Cardiac fibroblast (primary cell): Measurements from ENCODE around the gene OR51M1.

Experiments
- DNase-seq, 2 donors: peaks; one replicate each; pipeline versions ENCODE4 v3.0.0 to v3.0.0-alpha.2; 2010; ENCODE audit warnings: low read depth in 2 of 2
- H3K4me3 ChIP-seq, 2 donors: replicated peaks in 1 of 2; 1 replicate in 1 of 2; 2 replicates in 1 of 2; pipeline ENCODE4 v1.5.1; 2011; ENCODE audit warnings: low read depth in 2 of 2, low read length in 2 of 2, mild to moderate bottlenecking in 2 of 2, moderate library complexity in 1 of 2
- CTCF ChIP-seq: IDR thresholded peaks from one replicate; pipeline ENCODE4 v1.5.1; 2011; ENCODE audit warnings: low read depth, mild to moderate bottlenecking, low read length, inconsistent platforms

Gene OR51M1

GRCh38 chr11:5441414-5441813, 57.8 kb downstream of the OR51M1 start, which contains the start of gene OR51I1:
TSS of gene OR51I1 (minus strand) at chr11:5441514. CDS start at chr11:5441514, 0 bp downstream.
- no peak for TF ChIP-seq CTCF
- DNase-seq: no peak

More at GRCh38 chr11:5441414-5441813, 57.8 kb downstream of the OR51M1 start, which contains the start of gene OR51I1:
- H3K4me3 ChIP-seq: no peak within 1 kb of the TSS
